Mammary epithelial cell (primary cell): Measurements from ENCODE around the gene CORO2B.

Source experiments
- EZH2 ChIP-seq: IDR thresholded peaks from 2 replicates; pipeline ENCODE4 v1.6.1; 2012; ENCODE audit warnings: low read length, inconsistent platforms, borderline replicate concordance
- TF ChIP-seq, protein P1 (sequence below), 2 donors: IDR thresholded peaks in 1 of 2; conservative IDR thresholded peaks in 1 of 2; 2 replicates each; pipeline ENCODE4 v1.5.1; 2011 to 2012; ENCODE audit warnings: inconsistent platforms in 2 of 2, low read length in 2 of 2, mild to moderate bottlenecking in 2 of 2, control low read depth in 1 of 2, low read depth in 1 of 2; ENCODE audit not compliant: insufficient read depth in 1 of 2; ENCODE audit errors: extremely low read depth in 1 of 2

DNA sequence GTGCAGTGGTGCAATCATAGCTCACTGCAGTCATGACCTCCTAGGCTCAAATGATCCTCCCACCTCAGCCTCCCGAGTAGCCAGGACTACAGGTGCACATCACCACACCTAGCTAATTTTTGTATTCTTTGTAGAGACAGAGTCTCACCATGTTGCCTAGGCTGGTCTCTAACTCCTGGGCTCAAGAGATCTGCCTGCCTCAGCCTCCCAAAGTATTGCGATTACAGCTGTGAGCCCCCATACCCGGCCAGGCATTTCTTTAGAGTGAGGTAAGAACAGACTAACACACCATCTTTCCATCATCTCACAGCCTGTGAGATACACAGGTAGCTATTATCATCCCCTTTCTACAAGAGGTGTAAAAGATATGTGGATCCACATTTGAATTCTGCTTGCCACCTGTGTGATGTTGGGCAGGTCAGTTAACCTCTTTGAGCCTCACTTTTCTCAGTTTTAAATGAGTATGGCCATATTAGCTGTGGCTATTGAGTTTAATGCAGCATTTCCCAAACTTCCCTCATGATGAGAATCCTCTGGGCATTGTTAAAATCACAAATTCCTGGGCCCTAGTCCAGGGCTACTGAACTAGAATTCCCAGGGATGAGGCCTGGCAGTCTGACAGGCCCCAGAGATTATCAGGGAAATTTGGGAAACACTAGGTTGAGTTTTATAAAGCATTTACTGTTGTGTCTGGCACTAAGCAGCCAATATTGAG is 195.9 kb downstream of the CORO2B start:
- TF ChIP-seq, protein P1, sequence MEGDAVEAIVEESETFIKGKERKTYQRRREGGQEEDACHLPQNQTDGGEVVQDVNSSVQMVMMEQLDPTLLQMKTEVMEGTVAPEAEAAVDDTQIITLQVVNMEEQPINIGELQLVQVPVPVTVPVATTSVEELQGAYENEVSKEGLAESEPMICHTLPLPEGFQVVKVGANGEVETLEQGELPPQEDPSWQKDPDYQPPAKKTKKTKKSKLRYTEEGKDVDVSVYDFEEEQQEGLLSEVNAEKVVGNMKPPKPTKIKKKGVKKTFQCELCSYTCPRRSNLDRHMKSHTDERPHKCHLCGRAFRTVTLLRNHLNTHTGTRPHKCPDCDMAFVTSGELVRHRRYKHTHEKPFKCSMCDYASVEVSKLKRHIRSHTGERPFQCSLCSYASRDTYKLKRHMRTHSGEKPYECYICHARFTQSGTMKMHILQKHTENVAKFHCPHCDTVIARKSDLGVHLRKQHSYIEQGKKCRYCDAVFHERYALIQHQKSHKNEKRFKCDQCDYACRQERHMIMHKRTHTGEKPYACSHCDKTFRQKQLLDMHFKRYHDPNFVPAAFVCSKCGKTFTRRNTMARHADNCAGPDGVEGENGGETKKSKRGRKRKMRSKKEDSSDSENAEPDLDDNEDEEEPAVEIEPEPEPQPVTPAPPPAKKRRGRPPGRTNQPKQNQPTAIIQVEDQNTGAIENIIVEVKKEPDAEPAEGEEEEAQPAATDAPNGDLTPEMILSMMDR (conservative IDR thresholded peaks at IDR 0.05 in 1 of 2, IDR thresholded peaks at IDR 0.05 in 1 of 2; ENCODE audit: extremely low read depth in 1 of 2, insufficient read depth in 1 of 2, low read depth in 1 of 2, low read length in 2 of 2) = no peak
- no peak for TF ChIP-seq EZH2
